Measurements from ENCODE around the gene CAMK2D. TPM values are rescaled to one million over a fixed set of nuclear protein-coding genes. Genes with fewer than 3 reads are reported as not detected.

The CAMK2D gene
- polyA plus RNA-seq, 2 of the 4 experiments (the other 2 are of a cell fraction) = 19.1 to 59.9 TPM

DNA sequence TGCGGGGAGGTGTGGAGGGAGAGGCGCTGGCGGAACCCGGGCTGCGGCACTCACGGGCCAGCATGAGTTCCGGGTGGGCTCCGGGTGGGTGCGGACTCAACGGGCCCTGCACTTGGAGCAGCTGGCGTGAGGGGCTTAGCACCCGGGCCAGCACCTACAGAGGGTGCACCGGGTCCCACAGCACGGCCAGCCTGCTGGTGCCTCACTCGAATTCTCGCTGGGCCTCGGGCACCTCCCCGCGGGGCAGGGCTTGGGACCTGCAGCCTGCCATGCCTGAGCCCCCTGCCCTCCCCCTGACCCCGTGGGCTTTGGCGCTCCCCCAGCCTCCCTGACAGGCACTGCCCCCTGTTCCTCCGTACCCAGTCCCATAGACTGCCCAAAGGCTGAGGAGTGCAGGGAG lies 10.8 kb upstream of the CAMK2D start:
- Histone ChIP-seq H3K4me3 (no peak overlapping the region), H3K4me2 (no peak overlapping the region), H3K4me1 (no peaks in the 10 kb centered on the region), H3K9me3 (no peaks in the 10 kb centered on the region), H3K27ac (no peak overlapping the region)
- ChIA-PET CTCF (interaction anchor here (1.1 to 1.5 kb wide), 2 partner anchors 225 to 378 kb away, joined by 3 read pairs; no protein-coding TSS in a partner anchor), POLR2A (no interaction called here)
- FAIRE-seq (no peak), ATAC-seq (no peak), DNase-seq (ENCODE audit: low read depth in 1 of 2, low spot score in 1 of 2) (no peak)
- TF ChIP-seq TP53 (CRISPR knock-in tag; IDR thresholded peaks at IDR 0.05) (no peak), RAD21 (conservative IDR thresholded peaks at IDR 0.05 in 1 of 2, IDR thresholded peaks at IDR 0.05 in 1 of 2) (no peak), MAFK (IDR thresholded peaks at IDR 0.05; ENCODE audit: partially characterized antibody) (no peak), ESRRA (IDR thresholded peaks at IDR 0.05; ENCODE audit: borderline replicate concordance, low read length) (no peak), EHMT2 (IDR thresholded peaks at IDR 0.05; ENCODE audit: low read depth) (no peak)
- 80% methylated on average over 2 of the region's 22 CpGs for WGBS (ENCODE audit: missing lambda C conversion rate)

DNA sequence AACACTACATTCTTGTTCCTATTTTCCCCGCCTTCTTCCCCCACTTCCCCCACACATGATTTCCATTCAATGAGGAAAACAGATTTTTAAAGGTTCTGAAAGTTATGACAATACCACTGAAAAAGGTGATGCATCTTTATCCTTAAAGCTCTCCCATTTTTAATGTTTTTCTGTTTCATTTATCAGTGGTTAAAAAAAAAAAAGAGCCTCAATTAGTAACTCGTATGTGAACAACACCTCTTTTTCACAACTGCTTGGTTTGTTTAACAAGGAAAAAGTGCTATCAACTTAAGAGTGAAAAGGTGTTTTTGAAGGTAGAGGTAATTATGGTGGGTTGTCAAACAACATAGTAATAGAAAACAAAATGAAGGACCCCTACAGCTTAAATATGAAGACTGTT lies 8.2 kb upstream of the CAMK2D start:
- FAIRE-seq (no peak), DNase-seq (ENCODE audit: low read depth in 1 of 2, low spot score in 1 of 2) (no peak), ATAC-seq (no peak)
- H3K27ac ChIP-seq = no peak overlapping the region
- no peaks in the 10 kb centered on the region for H3K9me3 ChIP-seq
- TF ChIP-seq GATA3 (IDR thresholded peaks at IDR 0.05; ENCODE audit: borderline replicate concordance) (no peak), KDM5A (IDR thresholded peaks at IDR 0.05) (no peak), NPAS2 (CRISPR knock-in tag; IDR thresholded peaks at IDR 0.05; ENCODE audit: borderline replicate concordance) (no peak), TP53 (CRISPR knock-in tag; IDR thresholded peaks at IDR 0.05) (no peak), CHD2 (IDR thresholded peaks at IDR 0.05; ENCODE audit: low read length, partially characterized antibody) (no peak)
- TF ChIP-seq, protein P1, sequence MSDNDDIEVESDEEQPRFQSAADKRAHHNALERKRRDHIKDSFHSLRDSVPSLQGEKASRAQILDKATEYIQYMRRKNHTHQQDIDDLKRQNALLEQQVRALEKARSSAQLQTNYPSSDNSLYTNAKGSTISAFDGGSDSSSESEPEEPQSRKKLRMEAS (IDR thresholded peaks at IDR 0.05) = no peak
- H3K4me1 ChIP-seq = no peaks in the 10 kb centered on the region
- WGBS (ENCODE audit: missing lambda C conversion rate) = 95% methylated on average over 2 of the region's 2 CpGs
- POLR2A ChIA-PET = no interaction called here
- CTCF ChIA-PET = no interaction called here
- no peak overlapping the region for H3K4me3 ChIP-seq
- no peak overlapping the region for H3K4me2 ChIP-seq

DNA sequence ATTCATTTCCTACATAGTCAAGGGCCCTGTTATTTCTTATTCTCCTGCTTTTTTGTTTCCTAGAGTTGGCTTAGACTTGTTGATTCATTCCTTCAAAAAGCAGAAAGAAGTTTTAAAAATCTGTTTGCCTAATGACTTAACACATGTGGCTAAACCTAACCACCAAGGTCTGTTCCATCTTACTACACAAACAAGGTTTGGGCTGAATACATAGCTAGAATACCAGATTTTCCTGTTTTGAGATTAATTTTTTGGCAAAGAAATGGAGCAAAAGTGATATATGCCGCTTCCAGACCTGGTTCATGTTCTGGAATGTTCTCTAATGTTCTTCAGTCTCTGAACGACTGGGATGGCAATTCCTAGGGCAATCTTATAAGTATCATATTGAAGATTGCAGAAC lies 7.4 kb upstream of the CAMK2D start:
- no peaks in the 10 kb centered on the region for H3K9me3 ChIP-seq
- WGBS (ENCODE audit: missing lambda C conversion rate) = 67% methylated on average over 2 of the region's 2 CpGs
- DNase-seq (ENCODE audit: low read depth in 1 of 2, low spot score in 1 of 2) = no peak
- FAIRE-seq = no peak
- TF ChIP-seq, protein P2, sequence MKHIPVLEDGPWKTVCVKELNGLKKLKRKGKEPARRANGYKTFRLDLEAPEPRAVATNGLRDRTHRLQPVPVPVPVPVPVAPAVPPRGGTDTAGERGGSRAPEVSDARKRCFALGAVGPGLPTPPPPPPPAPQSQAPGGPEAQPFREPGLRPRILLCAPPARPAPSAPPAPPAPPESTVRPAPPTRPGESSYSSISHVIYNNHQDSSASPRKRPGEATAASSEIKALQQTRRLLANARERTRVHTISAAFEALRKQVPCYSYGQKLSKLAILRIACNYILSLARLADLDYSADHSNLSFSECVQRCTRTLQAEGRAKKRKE (CRISPR knock-in tag; IDR thresholded peaks at IDR 0.05; ENCODE audit: low read depth) = no peak
- TF ChIP-seq RFX5 (IDR thresholded peaks at IDR 0.05) (no peak), HEYL (CRISPR knock-in tag; IDR thresholded peaks at IDR 0.05) (no peak), RCOR1 (IDR thresholded peaks at IDR 0.05; ENCODE audit: low read depth, low read length) (no peak)
- POLR2A ChIA-PET = no interaction called here
- no peaks in the 10 kb centered on the region for H3K4me1 ChIP-seq
- CTCF ChIA-PET = interaction anchor here (1.5 kb wide), 1 partner anchor 8 kb away, joined by 3 read pairs; no protein-coding TSS in a partner anchor
- no peak overlapping the region for H3K4me3 ChIP-seq
- H3K27ac ChIP-seq = no peak overlapping the region
- ATAC-seq = no peak
- no peak overlapping the region for H3K4me2 ChIP-seq

DNA sequence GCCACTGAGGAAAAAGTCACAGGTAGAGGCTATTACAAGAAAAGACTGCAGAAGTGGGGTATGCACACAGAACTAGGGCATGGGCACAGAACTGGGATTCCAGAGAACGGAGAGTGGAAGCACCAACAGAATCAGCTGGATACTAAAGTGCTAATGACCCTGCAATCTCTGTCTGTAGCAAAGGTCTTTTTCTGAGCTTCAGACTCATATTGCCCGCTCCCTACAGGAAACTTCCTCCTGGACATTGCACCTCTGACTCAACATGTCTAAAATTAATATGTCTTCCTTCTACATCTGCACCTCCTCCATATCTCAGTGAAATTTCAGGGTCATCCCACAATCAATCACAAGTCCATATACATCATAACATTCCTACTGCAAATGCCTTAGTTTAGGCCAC lies 5.3 kb upstream of the CAMK2D start:
- DNase-seq (ENCODE audit: low read depth in 1 of 2, low spot score in 1 of 2) = no peak
- FAIRE-seq = no peak
- Histone ChIP-seq H3K9me3 (no peaks in the 10 kb centered on the region), H3K4me1 (no peaks in the 10 kb centered on the region), H3K4me3 (no peak overlapping the region), H3K4me2 (no peak overlapping the region), H3K27ac (no peak overlapping the region)
- ChIA-PET CTCF (interaction anchor here (1.0 kb wide), 1 partner anchor 18 kb away, joined by 5 read pairs; no protein-coding TSS in a partner anchor), POLR2A (no interaction called here)
- no peak for ATAC-seq
- 85% methylated on average over 2 of the region's 2 CpGs for WGBS (ENCODE audit: missing lambda C conversion rate)
- TF ChIP-seq, protein P3, sequence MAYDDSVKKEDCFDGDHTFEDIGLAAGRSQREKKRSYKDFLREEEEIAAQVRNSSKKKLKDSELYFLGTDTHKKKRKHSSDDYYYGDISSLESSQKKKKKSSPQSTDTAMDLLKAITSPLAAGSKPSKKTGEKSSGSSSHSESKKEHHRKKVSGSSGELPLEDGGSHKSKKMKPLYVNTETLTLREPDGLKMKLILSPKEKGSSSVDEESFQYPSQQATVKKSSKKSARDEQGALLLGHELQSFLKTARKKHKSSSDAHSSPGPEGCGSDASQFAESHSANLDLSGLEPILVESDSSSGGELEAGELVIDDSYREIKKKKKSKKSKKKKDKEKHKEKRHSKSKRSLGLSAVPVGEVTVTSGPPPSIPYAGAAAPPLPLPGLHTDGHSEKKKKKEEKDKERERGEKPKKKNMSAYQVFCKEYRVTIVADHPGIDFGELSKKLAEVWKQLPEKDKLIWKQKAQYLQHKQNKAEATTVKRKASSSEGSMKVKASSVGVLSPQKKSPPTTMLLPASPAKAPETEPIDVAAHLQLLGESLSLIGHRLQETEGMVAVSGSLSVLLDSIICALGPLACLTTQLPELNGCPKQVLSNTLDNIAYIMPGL (CRISPR knock-in tag; IDR thresholded peaks at IDR 0.05; ENCODE audit: borderline replicate concordance) = no peak
- no peak for TF ChIP-seq EHF (CRISPR knock-in tag; IDR thresholded peaks at IDR 0.05)
- no peak for TF ChIP-seq EP300 (IDR thresholded peaks at IDR 0.05)
- TF ChIP-seq, protein P4, sequence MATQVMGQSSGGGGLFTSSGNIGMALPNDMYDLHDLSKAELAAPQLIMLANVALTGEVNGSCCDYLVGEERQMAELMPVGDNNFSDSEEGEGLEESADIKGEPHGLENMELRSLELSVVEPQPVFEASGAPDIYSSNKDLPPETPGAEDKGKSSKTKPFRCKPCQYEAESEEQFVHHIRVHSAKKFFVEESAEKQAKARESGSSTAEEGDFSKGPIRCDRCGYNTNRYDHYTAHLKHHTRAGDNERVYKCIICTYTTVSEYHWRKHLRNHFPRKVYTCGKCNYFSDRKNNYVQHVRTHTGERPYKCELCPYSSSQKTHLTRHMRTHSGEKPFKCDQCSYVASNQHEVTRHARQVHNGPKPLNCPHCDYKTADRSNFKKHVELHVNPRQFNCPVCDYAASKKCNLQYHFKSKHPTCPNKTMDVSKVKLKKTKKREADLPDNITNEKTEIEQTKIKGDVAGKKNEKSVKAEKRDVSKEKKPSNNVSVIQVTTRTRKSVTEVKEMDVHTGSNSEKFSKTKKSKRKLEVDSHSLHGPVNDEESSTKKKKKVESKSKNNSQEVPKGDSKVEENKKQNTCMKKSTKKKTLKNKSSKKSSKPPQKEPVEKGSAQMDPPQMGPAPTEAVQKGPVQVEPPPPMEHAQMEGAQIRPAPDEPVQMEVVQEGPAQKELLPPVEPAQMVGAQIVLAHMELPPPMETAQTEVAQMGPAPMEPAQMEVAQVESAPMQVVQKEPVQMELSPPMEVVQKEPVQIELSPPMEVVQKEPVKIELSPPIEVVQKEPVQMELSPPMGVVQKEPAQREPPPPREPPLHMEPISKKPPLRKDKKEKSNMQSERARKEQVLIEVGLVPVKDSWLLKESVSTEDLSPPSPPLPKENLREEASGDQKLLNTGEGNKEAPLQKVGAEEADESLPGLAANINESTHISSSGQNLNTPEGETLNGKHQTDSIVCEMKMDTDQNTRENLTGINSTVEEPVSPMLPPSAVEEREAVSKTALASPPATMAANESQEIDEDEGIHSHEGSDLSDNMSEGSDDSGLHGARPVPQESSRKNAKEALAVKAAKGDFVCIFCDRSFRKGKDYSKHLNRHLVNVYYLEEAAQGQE (IDR thresholded peaks at IDR 0.05) = no peak
- TF ChIP-seq RCOR1 (IDR thresholded peaks at IDR 0.05; ENCODE audit: low read depth, low read length) = no peak
- TF ChIP-seq HOXB5 (CRISPR knock-in tag; IDR thresholded peaks at IDR 0.05) = no peak
- no peak for TF ChIP-seq GATA3 (IDR thresholded peaks at IDR 0.05; ENCODE audit: borderline replicate concordance)
- no peak for TF ChIP-seq PHF8 (IDR thresholded peaks at IDR 0.05; ENCODE audit: borderline replicate concordance, low read depth)
- TF ChIP-seq JUNB (IDR thresholded peaks at IDR 0.05) = no peak
- TF ChIP-seq HOXA7 (CRISPR knock-in tag; IDR thresholded peaks at IDR 0.05) = no peak
- no peak for TF ChIP-seq RFX5 (IDR thresholded peaks at IDR 0.05)
- TF ChIP-seq, protein P5, sequence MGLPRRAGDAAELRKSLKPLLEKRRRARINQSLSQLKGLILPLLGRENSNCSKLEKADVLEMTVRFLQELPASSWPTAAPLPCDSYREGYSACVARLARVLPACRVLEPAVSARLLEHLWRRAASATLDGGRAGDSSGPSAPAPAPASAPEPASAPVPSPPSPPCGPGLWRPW (IDR thresholded peaks at IDR 0.05) = no peak
- TF ChIP-seq RARB (CRISPR knock-in tag; IDR thresholded peaks at IDR 0.05) = no peak
- no peak for TF ChIP-seq TP53 (CRISPR knock-in tag; IDR thresholded peaks at IDR 0.05)
- TF ChIP-seq MYC (IDR thresholded peaks at IDR 0.05; ENCODE audit: borderline replicate concordance, low read length) = no peak

Data from A549 (cell line).